A549 (cell line): Measurements from ENCODE around the gene GPR158.

Experiments
- CTCF ChIP-seq: fragments of >200 bp; sonication (Bioruptor Twin); formaldehyde crosslinking; IDR thresholded peaks from 3 replicates; pipeline ENCODE4 v1.5.1; 2016
- EP300 ChIP-seq, 2 experiments: fragments of >200 bp; sonication (Bioruptor Twin); formaldehyde crosslinking; IDR thresholded peaks; 2 replicates in 1 of 2; 3 replicates in 1 of 2; pipeline ENCODE4 v1.6.1; 2016 to 2017
- GATA3 ChIP-seq: IDR thresholded peaks from 2 replicates; pipeline ENCODE4 v1.6.1; 2012; ENCODE audit warnings: borderline replicate concordance
- JUN ChIP-seq, 2 experiments: fragments of >200 bp; sonication (Bioruptor Twin); formaldehyde crosslinking; IDR thresholded peaks; 2 replicates in 1 of 2; 3 replicates in 1 of 2; pipeline ENCODE4 v1.6.1; 2016 to 2017
- KDM1A ChIP-seq: fragments of 200-600 bp; sonication (generic); IDR thresholded peaks from 2 replicates; pipeline ENCODE4 v1.6.1; 2016; ENCODE audit warnings: low read depth, mild to moderate bottlenecking
- MAFK ChIP-seq: fragments of 450-650 bp; IDR thresholded peaks from 2 replicates; pipeline ENCODE4 v1.6.1; 2014; ENCODE audit not compliant: partially characterized antibody
- MAX ChIP-seq: IDR thresholded peaks from 2 replicates; pipeline ENCODE4 v1.6.1; 2012
- MAZ ChIP-seq: fragments of 150-350 bp; IDR thresholded peaks from 2 replicates; pipeline ENCODE4 v1.6.1; 2014; ENCODE audit warnings: antibody characterized with exemption, low read depth, low read length, borderline replicate concordance
- NR3C1 ChIP-seq: fragments of >200 bp; sonication (Bioruptor Twin); formaldehyde crosslinking; IDR thresholded peaks from 3 replicates; pipeline ENCODE4 v1.6.1; 2017
- POLR2AphosphoS2 ChIP-seq: conservative IDR thresholded peaks from 2 replicates; pipeline ENCODE4 v1.6.1; 2012; ENCODE audit warnings: low read length, improper control_type of control experiment, inconsistent platforms
- RAD21 ChIP-seq, 2 experiments: fragments of >200 bp in 1 of 2; sonication (Bioruptor Twin) in 1 of 2; formaldehyde crosslinking in 1 of 2; IDR thresholded peaks in 1 of 2; conservative IDR thresholded peaks in 1 of 2; 2 replicates in 1 of 2; 3 replicates in 1 of 2; pipeline ENCODE4 v1.6.1; 2012 to 2018; ENCODE audit warnings: inconsistent platforms in 1 of 2
- USF2 ChIP-seq: fragments of 450-650 bp; IDR thresholded peaks from 2 replicates; pipeline ENCODE4 v1.6.1; 2014; ENCODE audit warnings: antibody characterized with exemption
- ZC3H11A ChIP-seq: fragments of 450-650 bp; IDR thresholded peaks from 2 replicates; pipeline ENCODE4 v1.6.1; 2014; ENCODE audit warnings: antibody characterized with exemption, mild to moderate bottlenecking

DNA sequence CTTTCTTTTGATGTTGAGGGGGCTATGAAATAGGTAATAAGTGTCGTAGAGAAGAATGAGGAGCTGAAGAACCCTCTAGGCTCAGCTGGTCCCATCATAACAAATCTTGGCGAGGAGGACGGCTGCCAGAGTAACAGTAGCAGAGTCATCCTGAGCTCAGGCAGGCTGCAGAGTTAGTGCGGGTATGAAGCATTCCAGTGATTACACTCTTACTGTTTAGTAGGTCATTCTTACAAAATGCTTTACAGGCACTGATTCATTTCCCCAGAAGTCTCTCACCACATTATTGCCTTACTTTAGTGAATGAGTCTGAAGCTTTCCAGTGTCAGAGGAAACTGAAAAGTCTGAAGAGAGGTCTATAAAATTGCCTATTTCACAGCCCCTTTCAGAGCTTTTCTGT, 43.9 kb upstream of the GPR158 start:
- no peak for TF ChIP-seq GATA3
- no peak for TF ChIP-seq CTCF
- TF ChIP-seq POLR2AphosphoS2: no peak
- TF ChIP-seq NR3C1: no peak
- TF ChIP-seq MAX: no peak
- no peak for TF ChIP-seq RAD21 (conservative IDR thresholded peaks at IDR 0.05 in 1 of 2, IDR thresholded peaks at IDR 0.05 in 1 of 2)
- TF ChIP-seq EP300 (IDR thresholded peaks at IDR 0.05): no peak
- TF ChIP-seq MAZ: no peak
- no peak for TF ChIP-seq KDM1A
- TF ChIP-seq ZC3H11A: no peak
- no peak for TF ChIP-seq JUN (IDR thresholded peaks at IDR 0.05)
- TF ChIP-seq MAFK: no peak
- no peak for TF ChIP-seq USF2
